ENCODE data around the gene ARHGEF5. TPM values are rescaled to one million over a fixed set of nuclear protein-coding genes. Genes with fewer than 3 reads are reported as not detected.

The ARHGEF5 gene
- total and polyA plus RNA-seq, 2 of the 4 experiments (the other 2 are of a cell fraction): under 0.01 to 0.19 TPM

DNA sequence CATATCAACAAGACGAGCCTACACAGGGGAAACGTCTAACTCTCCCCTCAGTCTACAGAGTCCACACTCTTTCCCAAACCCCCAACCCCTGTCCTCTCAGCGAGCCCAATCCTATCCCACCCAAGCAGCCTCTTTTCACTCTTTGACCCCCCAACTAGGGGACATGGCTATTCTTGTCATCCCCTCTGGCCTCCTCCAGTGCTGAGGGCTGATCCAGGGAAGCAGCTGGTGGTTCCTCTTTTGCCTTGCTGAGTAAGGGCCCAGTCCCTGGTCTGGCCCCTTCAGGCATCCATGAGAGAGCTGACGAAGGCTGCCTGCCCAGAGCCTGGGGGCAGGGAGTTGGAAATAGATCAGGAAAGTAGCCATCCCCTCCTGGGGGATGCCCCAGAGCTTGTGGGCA lies 41.9 kb downstream of the ARHGEF5 start:
- H3K36me3 ChIP-seq (ENCODE audit: control insufficient read depth, insufficient read depth, low read length): no peaks in the 10 kb centered on the region
- ATAC-seq (ENCODE audit: low read depth): no peak
- no peak overlapping the region for H3K4ac ChIP-seq (ENCODE audit: low read depth, low read length)
- DNase-seq: no peak
- WGBS, 2 experiments (ENCODE audit: extremely low coverage in 2 of 2, insufficient read length in 1 of 2): 49% methylated on average over 4 of the region's 4 CpGs; no CpG with 5 or more reads in 1 of the 2 experiments
- dilution Hi-C loops (cut with HindIII; ENCODE audit: low sequenced_read_pairs, unreplicated experiment): no loop called here
- H3K9me3 ChIP-seq (ENCODE audit: control insufficient read depth, insufficient read depth, low read length): peaks cover 9% of the 10 kb centered on the region; the same call in 1 of the 2 replicates
- in situ Hi-C loops (cut with MboI; ENCODE audit: low sequenced_read_pairs): loop anchor here (25.0 kb wide), 1 partner anchor 210 kb away; the partner anchor contains the start of genes ARHGEF35 and CTAGE4
- H3K4me3 ChIP-seq (ENCODE audit: insufficient read depth, low read depth, low read length): no peak overlapping the region
- no peak overlapping the region for H2BK20ac ChIP-seq (ENCODE audit: low read depth, low read length)
- H2BK15ac ChIP-seq (ENCODE audit: low read depth, low read length): no peak overlapping the region
- H2BK120ac ChIP-seq (ENCODE audit: low read depth, low read length): no peak overlapping the region
- H2AFZ ChIP-seq (replicated peaks; ENCODE audit: low read length, poor library complexity): no peak overlapping the region
- H2BK5ac ChIP-seq (ENCODE audit: low read depth, low read length, poor library complexity, severe bottlenecking): no peak overlapping the region
- H3K4me1 ChIP-seq (ENCODE audit: control insufficient read depth, insufficient read depth, low read length): no peaks in the 10 kb centered on the region
- no peaks in the 10 kb centered on the region for H3K79me1 ChIP-seq (ENCODE audit: low read depth in 1 of 2, low read length in 2 of 2)
- no peak overlapping the region for H3K23ac ChIP-seq (ENCODE audit: low read depth, low read length)
- no peak overlapping the region for H2AK9ac ChIP-seq (replicated peaks; ENCODE audit: low read depth, low read length, poor library complexity)
- H4K20me1 ChIP-seq (ENCODE audit: insufficient read depth, low read length): no peaks in the 10 kb centered on the region
- ChIA-PET POLR2A (ENCODE audit: unreplicated experiment) (no interaction called here), CTCF (no interaction called here)
- no peaks in the 10 kb centered on the region for H3K27me3 ChIP-seq (ENCODE audit: control insufficient read depth, insufficient read depth, low read length)
- no peak overlapping the region for H3K56ac ChIP-seq (ENCODE audit: extremely low read depth, insufficient read depth, low read length)
- intact Hi-C loops (cut with micrococcal nuclease): no loop called here
- no peak overlapping the region for H4K5ac ChIP-seq (ENCODE audit: low read depth, low read length)
- H3K4me2 ChIP-seq (ENCODE audit: low read depth, low read length): no peak overlapping the region
- H4K8ac ChIP-seq (ENCODE audit: low read depth in 2 of 2, low read length in 2 of 2): no peak overlapping the region
- no peak overlapping the region for H3K9ac ChIP-seq (ENCODE audit: low read depth, low read length)
- H3K18ac ChIP-seq (ENCODE audit: low read depth, low read length): no peak overlapping the region
- TF ChIP-seq BHLHE40 (IDR thresholded peaks at IDR 0.05; ENCODE audit: low read depth, low read length): no peak
- TF ChIP-seq, protein P1, sequence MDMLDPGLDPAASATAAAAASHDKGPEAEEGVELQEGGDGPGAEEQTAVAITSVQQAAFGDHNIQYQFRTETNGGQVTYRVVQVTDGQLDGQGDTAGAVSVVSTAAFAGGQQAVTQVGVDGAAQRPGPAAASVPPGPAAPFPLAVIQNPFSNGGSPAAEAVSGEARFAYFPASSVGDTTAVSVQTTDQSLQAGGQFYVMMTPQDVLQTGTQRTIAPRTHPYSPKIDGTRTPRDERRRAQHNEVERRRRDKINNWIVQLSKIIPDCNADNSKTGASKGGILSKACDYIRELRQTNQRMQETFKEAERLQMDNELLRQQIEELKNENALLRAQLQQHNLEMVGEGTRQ (IDR thresholded peaks at IDR 0.05; ENCODE audit: low read depth, low read length): no peak
- TF ChIP-seq, protein P2, sequence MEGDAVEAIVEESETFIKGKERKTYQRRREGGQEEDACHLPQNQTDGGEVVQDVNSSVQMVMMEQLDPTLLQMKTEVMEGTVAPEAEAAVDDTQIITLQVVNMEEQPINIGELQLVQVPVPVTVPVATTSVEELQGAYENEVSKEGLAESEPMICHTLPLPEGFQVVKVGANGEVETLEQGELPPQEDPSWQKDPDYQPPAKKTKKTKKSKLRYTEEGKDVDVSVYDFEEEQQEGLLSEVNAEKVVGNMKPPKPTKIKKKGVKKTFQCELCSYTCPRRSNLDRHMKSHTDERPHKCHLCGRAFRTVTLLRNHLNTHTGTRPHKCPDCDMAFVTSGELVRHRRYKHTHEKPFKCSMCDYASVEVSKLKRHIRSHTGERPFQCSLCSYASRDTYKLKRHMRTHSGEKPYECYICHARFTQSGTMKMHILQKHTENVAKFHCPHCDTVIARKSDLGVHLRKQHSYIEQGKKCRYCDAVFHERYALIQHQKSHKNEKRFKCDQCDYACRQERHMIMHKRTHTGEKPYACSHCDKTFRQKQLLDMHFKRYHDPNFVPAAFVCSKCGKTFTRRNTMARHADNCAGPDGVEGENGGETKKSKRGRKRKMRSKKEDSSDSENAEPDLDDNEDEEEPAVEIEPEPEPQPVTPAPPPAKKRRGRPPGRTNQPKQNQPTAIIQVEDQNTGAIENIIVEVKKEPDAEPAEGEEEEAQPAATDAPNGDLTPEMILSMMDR (conservative IDR thresholded peaks at IDR 0.05; ENCODE audit: low read depth, low read length): no peak
- no peak for TF ChIP-seq MAZ (IDR thresholded peaks at IDR 0.05; ENCODE audit: borderline replicate concordance, low read depth, low read length)
- TF ChIP-seq MXI1 (IDR thresholded peaks at IDR 0.05; ENCODE audit: borderline replicate concordance, low read depth, low read length): no peak
- no peak for TF ChIP-seq RAD21 (IDR thresholded peaks at IDR 0.05; ENCODE audit: low read length)
- no peak overlapping the region for H3K14ac ChIP-seq (replicated peaks; ENCODE audit: low read depth, low read length)
- H2AK5ac ChIP-seq (ENCODE audit: low read depth, low read length): no peak overlapping the region
- no peak overlapping the region for H3K27ac ChIP-seq (ENCODE audit: insufficient read depth, low read length)
- BruUV-seq (replicated peaks): no TSS peak
- H3K9me1 ChIP-seq (ENCODE audit: insufficient read depth, low read length): no peaks in the 10 kb centered on the region
- no peak overlapping the region for H4K91ac ChIP-seq (ENCODE audit: insufficient read depth, low read depth, low read length)

All from IMR-90 (cell line).